Psoas muscle (tissue), 8 donors: Measurements from ENCODE around the gene DAPK3. TPM values are rescaled to one million over a fixed set of nuclear protein-coding genes. Genes with fewer than 3 reads are reported as not detected.

Experiments used
- ATAC-seq, 4 donors: fragments of 200-7000 bp; cut with Tn5 transposase; one replicate each; pipeline ENCODE4 v1.9.1; 2020; ENCODE audit warnings: moderate library complexity in 3 of 4, mild to moderate bottlenecking in 2 of 4
- DNase-seq, 2 donors: peaks; one replicate each; pipeline ENCODE4 v3.0.0-alpha.2; 2020
- H3K27ac ChIP-seq: fragments of 200-600 bp; one replicate; pipeline ENCODE4 v1.8.0; 2022
- H3K27me3 ChIP-seq, 3 donors: fragments of 200-600 bp in 1 of 3; one replicate each; pipeline versions ENCODE4 v1.6.1 to v1.8.0; 2013 to 2022; ENCODE audit warnings: low read length in 2 of 3, mild to moderate bottlenecking in 2 of 3, moderate library complexity in 1 of 3; ENCODE audit not compliant: insufficient read depth in 3 of 3
- H3K36me3 ChIP-seq, 2 donors: fragments of 200-600 bp in 1 of 2; one replicate each; pipeline versions ENCODE4 v1.6.1 to v1.8.0; 2013 to 2022; ENCODE audit warnings: low read depth in 1 of 2, mild to moderate bottlenecking in 1 of 2, moderate library complexity in 1 of 2; ENCODE audit not compliant: insufficient read depth in 1 of 2
- H3K4me1 ChIP-seq: fragments of 200-600 bp; one replicate; pipeline ENCODE4 v1.8.0; 2022
- H3K4me3 ChIP-seq: fragments of 200-600 bp; one replicate; pipeline ENCODE4 v1.8.0; 2022; ENCODE audit warnings: mild to moderate bottlenecking
- H3K9me3 ChIP-seq: fragments of 200-600 bp; one replicate; pipeline ENCODE4 v1.8.0; 2022
- WGBS, 3 donors: extraction: QIAGEN DNeasy Blood & Tissue Kit; methylation state at CpG; one replicate each; pipeline versions ENCODE4 v1.1.6 to v1.1.7; 2013; 5-methylcytosine and 5-hydroxymethylcytosine counted together
- intact Hi-C, 2 donors: fragments of 100-400 bp; cut with DNase I; formaldehyde crosslinking; loops; one replicate each; pipeline versions ENCODE4 v1.11.0 to v1.14.2; 2022
- polyA plus RNA-seq, 3 donors: library from polyadenylated mRNA; stranded (reverse); fragments of 200-250 nt; gene quantifications; one replicate each; pipeline ENCODE4 v1.2.3, GENCODE V29; 2013
- total RNA-seq, 4 donors: library from RNA; stranded (reverse); fragmentation: NEBNext Ultra II Directional in 2 of 4; extraction: Animal tissue kit (Norgen Biotek cat#: 25700) in 2 of 4; gene quantifications; one replicate each; pipeline versions ENCODE4 v1.2.1 to v1.2.4, GENCODE V29; 2021 to 2023
- TF ChIP-seq, protein P1 (sequence below): fragments of 200-600 bp; IDR thresholded peaks from one replicate; pipeline ENCODE4 v1.8.0; 2022; ENCODE audit warnings: antibody characterized with exemption
- donor health status: healthy with polysubstance abuse.
- donor health status: DM: no; HTN: no; CAD: no; lungs with moderate emphysema.
- donor health status: Bipolar disorder and iron deficiency.
- donor health status: healthy.
- donor health status: DM: yes; HTN: yes; CAD: no.
- donor health status: DM: no; HTN: no; CAD: no.
- donor health status: DM: no; HTN: no; CAD: no.
- donor health status: DM: yes; HTN: yes; CAD: no.

The DAPK3 gene
- total and polyA plus RNA-seq, 7 donors, result 92.6 to 176 (median 142) TPM

DNA sequence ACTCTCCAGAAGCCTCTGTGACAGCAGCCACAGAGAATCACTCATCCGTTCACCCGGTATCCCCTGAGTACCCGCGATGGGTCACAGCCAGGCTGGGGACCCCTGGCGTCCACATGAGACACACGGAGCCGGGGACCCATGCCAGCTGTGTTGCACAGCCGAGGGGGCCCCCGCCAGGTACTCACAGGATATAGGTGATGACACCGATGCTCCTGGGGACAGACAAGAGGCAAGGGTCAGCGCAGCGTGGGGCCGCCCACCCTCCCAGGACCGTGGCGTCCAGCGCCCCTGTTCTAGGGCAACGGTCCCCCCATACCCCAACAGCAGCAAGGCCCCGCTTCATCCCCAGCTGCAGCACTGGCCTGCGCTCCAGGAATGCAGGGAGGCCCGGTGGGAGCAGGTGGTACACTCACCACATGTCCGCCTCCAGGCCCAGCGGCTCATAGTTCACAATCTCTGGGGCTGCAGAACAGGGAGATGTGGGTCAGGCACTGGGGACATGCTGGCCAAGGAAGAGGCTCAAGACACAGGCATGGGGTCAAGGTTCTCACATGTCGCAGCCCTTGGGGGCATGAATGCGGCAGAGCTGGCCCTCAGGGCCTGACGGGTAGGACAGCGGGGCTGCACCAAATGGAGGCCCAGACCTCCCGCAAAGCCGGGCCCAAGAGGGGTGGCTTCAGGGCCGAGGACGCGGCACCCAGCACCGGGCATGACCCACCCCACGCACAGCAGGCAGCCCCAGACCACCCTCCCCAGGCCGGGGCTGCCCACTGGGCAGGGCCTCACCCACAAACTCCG lies 7.2 kb downstream of the DAPK3 start:
- H3K4me1 ChIP-seq, result peaks cover 37% of the 10 kb centered on the region
- DNase-seq (peak in 1 of 2 donors; percentile 24), ATAC-seq (peak in 1 of 4 donors; percentile 5)
- H3K27me3 ChIP-seq, result no peaks in the 10 kb centered on the region
- no peak overlapping the region for H3K4me3 ChIP-seq
- TF ChIP-seq, protein P1, sequence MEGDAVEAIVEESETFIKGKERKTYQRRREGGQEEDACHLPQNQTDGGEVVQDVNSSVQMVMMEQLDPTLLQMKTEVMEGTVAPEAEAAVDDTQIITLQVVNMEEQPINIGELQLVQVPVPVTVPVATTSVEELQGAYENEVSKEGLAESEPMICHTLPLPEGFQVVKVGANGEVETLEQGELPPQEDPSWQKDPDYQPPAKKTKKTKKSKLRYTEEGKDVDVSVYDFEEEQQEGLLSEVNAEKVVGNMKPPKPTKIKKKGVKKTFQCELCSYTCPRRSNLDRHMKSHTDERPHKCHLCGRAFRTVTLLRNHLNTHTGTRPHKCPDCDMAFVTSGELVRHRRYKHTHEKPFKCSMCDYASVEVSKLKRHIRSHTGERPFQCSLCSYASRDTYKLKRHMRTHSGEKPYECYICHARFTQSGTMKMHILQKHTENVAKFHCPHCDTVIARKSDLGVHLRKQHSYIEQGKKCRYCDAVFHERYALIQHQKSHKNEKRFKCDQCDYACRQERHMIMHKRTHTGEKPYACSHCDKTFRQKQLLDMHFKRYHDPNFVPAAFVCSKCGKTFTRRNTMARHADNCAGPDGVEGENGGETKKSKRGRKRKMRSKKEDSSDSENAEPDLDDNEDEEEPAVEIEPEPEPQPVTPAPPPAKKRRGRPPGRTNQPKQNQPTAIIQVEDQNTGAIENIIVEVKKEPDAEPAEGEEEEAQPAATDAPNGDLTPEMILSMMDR, result no peak
- 72 to 88% (median 76%) methylated on average over 32 to 35 of the region's 35 CpGs for WGBS, 3 donors
- intact Hi-C loops, result no loop called here
- H3K27ac ChIP-seq, result peak overlapping the region; percentile 65
- H3K36me3 ChIP-seq, result peaks cover 14 to 95% of the 10 kb centered on the region in 2 donors
- H3K9me3 ChIP-seq, result no peaks in the 10 kb centered on the region

DNA sequence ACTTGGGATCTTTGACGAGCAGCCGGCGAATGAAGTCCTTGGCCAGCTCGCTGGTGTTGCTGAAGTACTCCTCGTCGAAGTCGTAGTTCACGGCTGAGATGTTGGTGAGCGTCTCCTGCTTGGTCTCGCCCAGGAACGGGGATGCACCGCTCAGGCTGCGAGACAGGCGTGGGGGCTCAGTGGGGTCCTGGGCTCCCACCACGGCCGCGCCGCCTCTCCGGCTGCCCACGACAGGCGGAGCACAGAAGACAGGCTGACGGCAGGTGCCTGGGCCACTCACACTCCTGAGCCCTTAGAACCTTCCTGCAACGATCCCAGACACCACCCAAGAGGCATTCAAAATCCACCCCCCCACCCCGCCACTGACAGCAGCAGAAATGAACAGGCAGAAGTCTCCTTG lies 9.9 kb downstream of the DAPK3 start:
- H3K4me3 ChIP-seq, result no peak overlapping the region
- ATAC-seq (no peak), DNase-seq (no peak)
- no peaks in the 10 kb centered on the region for H3K9me3 ChIP-seq
- no peaks in the 10 kb centered on the region for H3K27me3 ChIP-seq
- TF ChIP-seq, protein P1, result no peak
- H3K27ac ChIP-seq, result peak overlapping the region; percentile 50
- H3K36me3 ChIP-seq, result peaks cover 12 to 94% of the 10 kb centered on the region in 2 donors
- peaks cover 22% of the 10 kb centered on the region for H3K4me1 ChIP-seq
- WGBS, 3 donors, result 81 to 93% (median 81%) methylated on average over 24 of the region's 24 CpGs
- intact Hi-C loops, result no loop called here

DNA sequence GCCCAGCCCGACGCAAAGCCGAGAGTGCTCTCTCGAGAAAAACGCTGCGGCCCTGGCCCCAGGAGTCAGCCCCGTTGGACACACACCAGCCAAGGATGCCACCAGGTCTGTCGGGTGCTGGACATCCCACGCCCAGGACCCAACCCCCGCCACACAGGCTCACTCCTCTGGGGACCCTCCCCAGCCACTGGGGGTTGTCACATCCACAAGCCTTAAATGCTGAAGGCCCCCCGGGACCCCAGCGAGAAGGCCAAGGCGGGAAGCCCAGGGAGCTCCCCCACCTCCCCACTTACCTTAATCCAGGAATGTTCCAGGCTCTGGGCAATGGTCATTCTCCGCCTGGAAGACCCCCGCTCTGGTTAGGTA lies 11.2 kb downstream of the DAPK3 start:
- ATAC-seq (no peak), DNase-seq (no peak)
- Histone ChIP-seq H3K36me3 (peaks cover 15 to 87% of the 10 kb centered on the region in 2 donors), H3K4me1 (peaks cover 25% of the 10 kb centered on the region), H3K9me3 (no peaks in the 10 kb centered on the region), H3K4me3 (no peak overlapping the region), H3K27me3 (no peaks in the 10 kb centered on the region), H3K27ac (peak overlapping the region; percentile 99)
- 88 to 94% (median 91%) methylated on average over 15 of the region's 15 CpGs for WGBS, 3 donors
- TF ChIP-seq, protein P1, result no peak
- intact Hi-C loops, result no loop called here

DNA sequence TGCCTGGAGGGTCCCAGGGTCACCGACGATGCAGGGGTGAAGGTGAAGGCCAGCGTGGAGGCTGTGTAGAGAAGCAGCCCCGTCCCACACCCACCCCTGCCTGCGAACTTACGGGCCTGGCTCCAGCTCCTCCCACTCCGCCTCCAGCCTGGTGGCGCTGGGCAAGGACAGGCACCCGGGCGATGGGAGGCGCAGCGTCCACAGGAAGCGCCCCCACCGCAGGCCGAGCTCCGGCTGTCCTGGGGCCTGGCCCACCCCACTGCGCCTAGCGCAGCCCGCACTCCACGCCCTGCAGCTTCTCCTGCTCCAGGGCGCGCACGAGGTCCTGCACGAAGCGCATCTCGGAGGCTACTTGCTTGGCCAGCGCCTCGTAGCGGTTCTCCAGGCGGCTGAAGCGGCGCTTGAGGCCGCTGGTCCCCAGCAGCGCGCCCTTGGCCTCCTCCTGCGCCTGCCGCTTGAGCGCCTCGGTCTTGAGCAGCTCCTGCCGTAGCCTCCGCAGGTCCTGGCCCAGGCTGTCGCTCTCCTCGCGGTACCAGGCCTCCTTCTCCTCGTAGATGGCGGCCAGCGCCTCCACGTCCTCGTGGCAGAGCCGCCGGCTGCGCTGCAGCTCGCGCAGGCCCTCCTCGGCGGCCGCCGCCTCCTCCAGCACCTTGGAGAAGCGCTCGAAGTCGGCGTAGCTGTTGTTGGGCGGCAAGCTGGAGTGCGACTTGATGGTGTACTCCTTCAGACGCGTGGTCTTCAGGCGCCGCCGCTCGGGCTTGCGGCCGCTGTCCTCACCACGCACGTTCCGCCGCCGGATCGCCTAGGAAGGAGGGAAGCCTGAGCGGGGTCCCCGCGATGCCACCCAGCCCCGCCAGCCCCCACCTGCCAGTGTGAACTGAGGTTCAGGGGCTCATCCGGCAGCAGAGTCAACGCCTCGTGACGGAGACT lies 11.8 kb downstream of the DAPK3 start:
- TF ChIP-seq, protein P1, result no peak
- ATAC-seq (peak in 3 of 4 donors; percentile 3 to 6 (median 6)), DNase-seq (no peak)
- Histone ChIP-seq H3K9me3 (no peaks in the 10 kb centered on the region), H3K4me3 (no peak overlapping the region), H3K27me3 (no peaks in the 10 kb centered on the region), H3K27ac (peak overlapping the region; percentile 99), H3K36me3 (peaks cover 15 to 83% of the 10 kb centered on the region in 2 donors), H3K4me1 (peaks cover 31% of the 10 kb centered on the region)
- intact Hi-C loops, result no loop called here
- 90 to 95% (median 94%) methylated on average over 79 to 86 of the region's 86 CpGs for WGBS, 3 donors
